ENCODE measurements around the gene TLE4.

DNA sequence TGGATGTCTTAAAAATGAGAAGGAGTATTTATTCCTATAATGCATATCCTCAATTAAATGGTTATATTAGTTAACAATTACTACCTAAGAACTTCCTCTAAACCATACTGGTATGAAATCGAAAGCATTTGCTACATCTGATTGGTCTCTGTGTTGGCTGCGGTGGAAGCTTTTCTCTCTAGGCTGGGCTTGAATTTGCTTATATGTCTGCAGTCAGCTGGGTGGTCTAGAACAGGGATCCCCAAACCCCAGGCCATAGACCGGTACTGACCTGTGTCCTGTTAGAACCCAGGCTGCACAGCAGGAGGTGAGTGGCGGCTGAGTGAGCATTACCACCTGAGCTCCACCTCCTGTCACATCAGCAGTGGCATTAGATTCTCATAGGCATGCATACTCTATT, 112.3 kb downstream of the TLE4 start:
- TF ChIP-seq, protein P1, sequence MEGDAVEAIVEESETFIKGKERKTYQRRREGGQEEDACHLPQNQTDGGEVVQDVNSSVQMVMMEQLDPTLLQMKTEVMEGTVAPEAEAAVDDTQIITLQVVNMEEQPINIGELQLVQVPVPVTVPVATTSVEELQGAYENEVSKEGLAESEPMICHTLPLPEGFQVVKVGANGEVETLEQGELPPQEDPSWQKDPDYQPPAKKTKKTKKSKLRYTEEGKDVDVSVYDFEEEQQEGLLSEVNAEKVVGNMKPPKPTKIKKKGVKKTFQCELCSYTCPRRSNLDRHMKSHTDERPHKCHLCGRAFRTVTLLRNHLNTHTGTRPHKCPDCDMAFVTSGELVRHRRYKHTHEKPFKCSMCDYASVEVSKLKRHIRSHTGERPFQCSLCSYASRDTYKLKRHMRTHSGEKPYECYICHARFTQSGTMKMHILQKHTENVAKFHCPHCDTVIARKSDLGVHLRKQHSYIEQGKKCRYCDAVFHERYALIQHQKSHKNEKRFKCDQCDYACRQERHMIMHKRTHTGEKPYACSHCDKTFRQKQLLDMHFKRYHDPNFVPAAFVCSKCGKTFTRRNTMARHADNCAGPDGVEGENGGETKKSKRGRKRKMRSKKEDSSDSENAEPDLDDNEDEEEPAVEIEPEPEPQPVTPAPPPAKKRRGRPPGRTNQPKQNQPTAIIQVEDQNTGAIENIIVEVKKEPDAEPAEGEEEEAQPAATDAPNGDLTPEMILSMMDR (IDR thresholded peaks at IDR 0.05): no peak
- TF ChIP-seq POLR2A (IDR thresholded peaks at IDR 0.05): no peak

Measured in Peyer's patch (tissue), 4 donors.